HG03575 (cell line): ENCODE measurements around the gene DAW1.

Experiments used
- ATAC-seq: cut with Tn5 transposase; IDR thresholded peaks from one replicate; pipeline ENCODE4 v1.9.1; 2021; ENCODE audit not compliant: unreplicated experiment, insufficient number of reproducible peaks, low FRiP score; ENCODE audit errors: extremely low read depth

Gene DAW1

GRCh38 chr2:227856697-227857096, 14.7 kb upstream of the DAW1 start:
- no peak for ATAC-seq

DNA sequence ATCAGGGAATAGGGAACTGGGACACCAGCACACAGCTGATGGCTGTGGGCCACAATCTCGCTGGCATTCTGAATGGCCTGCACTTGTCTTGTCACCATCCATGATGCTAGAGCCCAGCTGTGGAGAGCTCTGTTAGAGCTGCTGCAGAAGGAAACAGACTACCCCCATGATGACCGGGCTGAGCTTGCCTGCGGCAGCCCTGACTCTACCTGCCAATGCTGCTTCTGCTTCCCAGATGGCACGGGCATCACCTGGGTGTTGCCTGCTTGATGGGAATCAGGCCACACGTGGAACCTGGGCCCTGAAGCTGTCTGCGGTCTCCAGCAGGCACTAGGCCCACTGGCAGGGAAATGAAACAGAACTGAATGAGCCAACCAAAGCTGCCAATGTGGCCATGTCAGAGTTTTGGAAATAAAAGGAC, 11.2 kb upstream of the DAW1 start:
- ATAC-seq, result no peak

DNA sequence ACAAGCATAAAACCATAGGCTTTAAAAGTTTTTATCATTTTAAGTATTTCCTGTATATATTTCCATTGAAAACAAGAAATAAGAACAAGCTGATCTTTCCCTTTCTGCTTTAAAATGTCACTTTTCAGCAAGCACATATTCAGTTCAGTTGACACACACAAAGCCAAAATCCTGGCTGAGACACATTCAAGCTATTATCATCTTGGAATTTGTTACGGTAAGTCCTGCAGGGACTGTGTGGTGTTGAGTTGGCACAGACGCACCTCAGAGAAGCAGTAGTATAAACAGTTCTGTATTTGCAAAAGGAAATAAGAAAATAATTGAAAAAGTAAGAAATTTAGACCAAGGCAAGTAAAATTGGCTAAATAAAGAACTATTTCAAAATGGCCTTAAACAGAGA, 10.4 kb upstream of the DAW1 start:
- ATAC-seq, result no peak

DNA sequence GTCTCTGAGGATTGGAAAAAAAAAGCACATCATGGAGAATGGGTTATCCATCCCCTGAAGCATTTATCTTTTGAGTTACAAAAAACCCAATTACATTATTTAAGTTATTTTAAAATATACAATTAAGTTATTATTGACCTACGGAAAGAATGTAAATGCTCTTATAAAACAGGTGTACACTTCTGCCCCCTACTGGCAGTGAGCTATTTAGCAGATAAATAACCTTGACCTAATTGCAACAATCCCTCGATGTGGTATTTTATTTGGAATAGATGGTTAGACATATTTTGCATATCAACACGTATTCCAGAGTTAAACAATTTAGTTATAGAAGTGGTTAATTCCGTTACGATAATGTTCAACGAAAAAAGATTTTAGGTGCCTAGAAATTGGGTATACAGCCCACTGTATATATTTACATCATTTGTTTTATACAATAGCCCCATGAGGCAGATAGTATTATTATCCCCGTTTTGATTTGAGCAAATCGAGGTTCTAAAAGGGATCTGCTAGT, 9.1 kb upstream of the DAW1 start:
- ATAC-seq, result no peak

- ATAC-seq, result no peak
Measured at GRCh38 chr2:227862741-227863588, 8.5 kb upstream of the DAW1 start.

DNA sequence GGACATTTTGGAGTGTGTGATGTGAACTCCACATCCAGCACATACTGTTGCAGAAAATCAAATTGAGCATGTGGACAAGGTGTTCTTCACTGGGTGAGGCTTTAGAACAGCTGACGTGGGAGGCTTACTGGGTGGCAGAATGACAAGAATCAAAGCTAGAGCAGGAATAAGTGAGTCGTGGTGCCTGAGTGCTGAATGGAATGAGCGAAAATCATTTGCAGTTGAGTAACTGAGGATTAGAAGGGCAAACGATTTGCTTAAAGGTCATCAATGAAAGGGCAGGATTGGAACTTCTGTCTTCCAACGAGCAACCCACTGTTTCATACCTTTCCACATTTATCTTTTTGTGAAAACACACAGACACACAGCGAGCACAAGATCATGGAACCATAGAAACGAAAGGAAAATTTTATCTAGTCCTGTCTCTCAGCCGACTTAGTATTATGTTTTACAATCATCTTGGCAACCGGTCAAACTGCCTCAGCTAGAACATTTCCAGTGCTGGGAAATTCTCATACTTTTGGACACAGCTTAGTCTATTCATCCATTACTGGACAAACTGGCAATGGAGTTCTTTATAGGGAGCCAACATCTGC, 7.2 kb upstream of the DAW1 start:
- ATAC-seq, result no peak

DNA sequence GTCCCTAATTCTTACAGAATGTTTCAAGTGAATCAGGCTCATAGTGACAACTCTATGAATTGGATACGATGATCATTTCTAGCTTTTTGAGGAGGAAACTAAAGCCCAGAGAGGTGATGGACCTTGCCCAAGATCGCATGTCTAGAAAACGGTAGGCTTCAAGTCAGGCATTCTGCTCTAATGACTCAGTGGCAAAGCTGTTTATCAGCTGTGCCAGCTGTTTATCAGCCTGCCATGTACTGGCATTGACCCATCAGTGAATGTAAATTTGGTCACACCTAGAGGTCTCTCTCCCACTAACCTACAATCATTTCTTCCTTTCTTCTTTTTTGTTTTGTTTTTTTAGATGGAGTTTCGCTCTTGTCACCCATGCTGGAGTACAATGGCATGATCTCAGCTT, 6.1 kb upstream of the DAW1 start:
- no peak for ATAC-seq

DNA sequence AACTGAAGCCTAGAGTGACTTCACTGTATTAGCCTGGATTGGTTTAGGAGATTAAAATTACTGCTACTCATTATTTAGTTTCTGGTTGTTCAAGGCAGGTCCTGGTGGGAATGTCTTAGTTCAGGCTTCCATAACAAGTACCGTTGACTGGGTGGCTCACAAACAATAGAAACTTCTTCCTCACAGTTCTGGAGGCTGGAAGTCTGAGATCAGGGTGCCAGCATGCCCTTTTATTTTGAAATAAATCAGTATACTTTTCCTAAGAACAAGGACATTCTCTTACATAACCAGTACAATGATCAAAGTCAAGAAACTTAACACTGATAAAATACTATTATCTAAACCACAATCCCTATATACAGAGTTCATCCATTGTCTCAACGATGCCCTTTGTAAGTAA, 4.0 kb upstream of the DAW1 start:
- no peak for ATAC-seq

GRCh38 chr2:227870710-227871374, 589 bp upstream of the DAW1 start:
- ATAC-seq, result no peak

- no peak for ATAC-seq
Measured at GRCh38 chr2:227872676-227873075, 1.2 kb downstream of the DAW1 start.

DNA sequence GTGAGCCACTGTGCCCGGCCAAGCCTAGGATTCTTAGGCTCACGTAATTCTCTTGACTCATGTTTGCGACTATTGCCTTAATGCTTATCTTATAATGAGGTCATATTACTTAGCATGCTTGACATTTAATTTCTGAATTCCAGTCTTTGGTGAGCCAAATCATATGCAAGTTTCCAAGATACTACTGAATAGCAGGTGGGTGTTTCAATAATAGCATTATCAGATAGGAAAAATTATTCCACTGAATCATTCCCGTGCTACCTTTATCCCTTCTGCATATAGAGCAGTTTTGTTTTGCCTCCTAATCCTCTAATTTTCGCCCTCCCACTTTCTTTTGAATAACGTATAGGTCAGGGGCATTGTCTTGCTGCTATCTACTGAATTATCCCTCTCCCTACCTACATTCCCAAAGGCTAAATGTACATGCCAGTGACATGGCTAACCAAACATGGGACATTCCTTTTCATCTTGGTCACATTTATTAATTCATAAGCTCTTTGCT, 4.9 kb downstream of the DAW1 start:
- no peak for ATAC-seq

- no peak for ATAC-seq
Measured at GRCh38 chr2:227877421-227878310, 6.2 kb downstream of the DAW1 start.

- no peak for ATAC-seq
Measured at GRCh38 chr2:227880460-227880859, 9.0 kb downstream of the DAW1 start.

- ATAC-seq, result no peak
Measured at GRCh38 chr2:227881866-227882517, 10.6 kb downstream of the DAW1 start.

- no peak for ATAC-seq
Measured at GRCh38 chr2:227884511-227884947, 13.1 kb downstream of the DAW1 start.

GRCh38 chr2:227886149-227886548, 14.7 kb downstream of the DAW1 start:
- ATAC-seq, result no peak

DNA sequence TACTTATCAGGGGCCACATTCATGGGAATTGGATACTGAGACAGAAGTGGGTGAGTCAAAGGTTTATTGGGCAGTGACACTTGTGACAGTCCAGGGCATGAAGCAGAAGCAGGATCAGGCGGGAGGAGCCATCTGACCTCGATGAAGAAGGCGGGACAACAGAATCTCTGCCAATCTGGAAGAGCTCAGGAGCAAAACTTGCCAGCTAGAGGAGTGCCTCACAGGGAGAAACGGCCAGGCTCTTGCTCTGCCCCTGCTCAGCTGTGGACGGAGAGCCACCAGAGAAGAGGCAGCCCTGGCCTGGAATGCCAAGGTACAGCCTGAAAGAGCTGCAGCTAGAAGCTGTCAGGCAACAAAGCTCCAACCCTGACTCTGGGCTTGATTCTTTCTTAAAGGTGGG, 16.9 kb downstream of the DAW1 start:
- ATAC-seq, result no peak

DNA sequence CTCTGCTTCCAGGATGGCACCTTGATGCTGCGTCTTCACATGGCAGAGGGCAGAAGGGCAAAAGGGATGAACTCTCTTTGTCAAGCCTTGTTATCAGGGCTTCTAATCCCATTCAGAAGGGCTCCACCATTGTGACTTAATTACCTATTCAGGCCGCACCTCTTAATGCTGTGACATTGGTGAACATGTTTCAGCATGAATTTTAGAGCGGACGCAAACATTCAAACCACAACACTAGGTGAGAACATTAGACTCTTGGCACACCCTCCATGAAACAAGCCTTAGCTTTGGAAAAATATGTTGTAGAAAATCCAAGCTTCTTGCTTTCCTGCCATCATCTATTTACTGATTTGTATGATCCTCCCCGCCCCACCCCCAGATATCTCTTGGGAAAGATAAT, 17.9 kb downstream of the DAW1 start:
- no peak for ATAC-seq
